HuH-7.5 (cell line): ENCODE data around the gene MADD.
A peak's percentile ranks its signal among the peaks of the same experiment; 100 is the strongest.

Experiments
- DNase-seq: peaks from one replicate; pipeline ENCODE4 v3.0.0; 2011; ENCODE audit warnings: low spot score

Gene MADD

DNA sequence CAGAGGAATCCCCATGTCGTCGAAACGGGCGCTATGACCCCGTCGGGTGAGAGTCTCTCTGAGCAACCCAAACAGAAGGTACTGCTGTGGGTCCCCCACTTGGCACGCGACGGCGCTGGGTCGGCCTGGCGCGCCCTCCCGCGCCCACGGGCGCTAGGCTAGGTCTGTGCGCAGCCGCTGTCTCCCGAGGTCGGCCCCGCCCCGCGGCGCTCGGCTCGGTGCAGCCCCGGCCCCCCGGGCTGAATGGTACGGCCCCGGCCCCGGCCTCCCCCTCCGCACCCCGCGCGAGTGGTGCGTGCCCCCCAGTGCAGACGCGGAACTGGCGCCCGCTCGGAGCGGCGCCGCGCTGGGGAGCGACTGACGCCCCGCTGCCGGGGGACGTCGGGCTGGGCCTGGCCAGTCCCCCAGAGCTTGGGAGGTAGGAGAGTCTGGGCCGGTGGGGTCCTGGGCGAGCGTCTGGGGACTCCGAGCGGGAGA is at the start of gene MADD:
TSS of gene MADD (plus strand) at position 305 of the 477 bp plus-strand sequence.
- DNase-seq, result peak; percentile 93

GRCh38 chr11:47220401-47220821 is 49.5 kb upstream of the MADD start:
- DNase-seq, result no peak

DNA sequence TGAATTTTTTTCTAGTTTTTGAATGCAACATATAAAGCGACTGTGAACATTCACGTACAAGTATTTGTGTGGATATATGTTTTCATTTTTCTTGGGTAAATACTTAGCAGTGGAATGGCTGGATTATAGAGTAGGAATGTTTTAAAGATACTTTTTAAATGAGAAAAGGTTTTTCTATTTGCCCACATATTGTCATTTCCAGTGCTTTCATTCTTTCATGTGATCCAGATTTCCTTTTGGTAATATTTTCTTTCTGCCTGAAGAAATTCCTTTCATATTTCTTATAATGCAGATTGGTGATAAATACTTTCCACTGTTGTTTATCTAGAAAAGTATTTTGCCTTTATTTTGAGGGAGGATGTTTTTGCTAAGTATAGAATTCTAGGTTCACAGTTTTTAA is 47.2 kb upstream of the MADD start:
- DNase-seq, result no peak

DNA sequence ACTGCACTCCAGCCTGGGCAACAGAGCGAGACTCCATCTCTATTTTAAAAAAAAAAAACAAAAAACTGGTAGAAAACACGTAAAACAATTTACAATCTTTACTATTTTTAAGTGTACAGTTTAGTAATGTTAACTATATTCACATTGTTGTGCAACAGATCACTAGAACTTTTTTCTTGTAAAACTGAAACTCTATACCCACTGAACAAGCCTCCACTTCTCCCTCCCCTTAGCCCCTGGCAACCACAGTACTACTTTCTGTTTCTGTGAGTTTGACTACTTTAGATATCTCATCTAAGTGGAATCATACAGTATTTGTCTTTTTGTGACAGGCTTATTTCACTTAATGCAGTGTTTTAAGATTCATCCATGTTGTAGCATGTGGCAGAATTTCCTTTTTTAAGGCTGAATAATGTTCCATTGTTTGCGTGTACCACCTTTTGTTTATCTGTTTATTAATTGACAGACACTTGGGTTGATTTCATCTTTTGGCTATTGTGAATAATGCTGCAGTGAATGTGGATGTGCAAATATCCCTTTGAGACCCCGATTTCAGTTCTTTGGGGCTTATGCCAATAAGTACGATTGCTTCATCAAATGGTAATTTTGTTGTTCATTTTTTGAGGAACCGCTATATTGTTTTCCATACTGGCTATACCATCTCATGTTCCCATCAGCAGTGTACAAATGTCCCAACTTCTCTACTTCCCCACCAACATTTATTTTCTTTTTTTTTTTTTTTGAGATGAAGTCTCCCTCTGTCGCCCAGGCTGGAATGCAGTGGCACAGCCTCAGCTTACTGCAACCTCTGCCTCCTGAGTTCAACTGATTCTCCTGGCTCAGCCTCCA is 44.2 kb upstream of the MADD start:
- DNase-seq, result no peak

- DNase-seq, result no peak
Observed at GRCh38 chr11:47229161-47229560, 40.8 kb upstream of the MADD start.

DNA sequence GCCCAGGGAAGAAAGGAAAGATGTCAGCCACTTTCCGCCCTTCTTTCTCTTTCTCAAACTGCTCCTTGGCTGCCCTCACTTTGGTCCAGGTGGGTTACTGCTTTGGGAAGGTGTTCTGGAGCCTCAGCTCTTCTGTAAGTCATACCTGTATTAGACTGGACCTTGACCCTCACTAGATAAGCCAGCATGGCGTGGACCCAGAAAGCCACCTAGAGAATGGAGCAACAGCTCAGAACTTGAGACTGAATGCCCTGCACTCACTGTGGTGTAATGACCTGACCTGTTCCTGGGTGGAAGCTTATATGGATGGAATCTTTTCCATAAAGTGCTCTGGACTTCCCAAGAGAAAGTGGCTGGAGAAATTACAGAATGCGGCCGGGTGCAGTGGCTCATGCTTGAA is 36.9 kb upstream of the MADD start:
- no peak for DNase-seq

GRCh38 chr11:47233989-47234668 is 35.8 kb upstream of the MADD start:
- no peak for DNase-seq

DNA sequence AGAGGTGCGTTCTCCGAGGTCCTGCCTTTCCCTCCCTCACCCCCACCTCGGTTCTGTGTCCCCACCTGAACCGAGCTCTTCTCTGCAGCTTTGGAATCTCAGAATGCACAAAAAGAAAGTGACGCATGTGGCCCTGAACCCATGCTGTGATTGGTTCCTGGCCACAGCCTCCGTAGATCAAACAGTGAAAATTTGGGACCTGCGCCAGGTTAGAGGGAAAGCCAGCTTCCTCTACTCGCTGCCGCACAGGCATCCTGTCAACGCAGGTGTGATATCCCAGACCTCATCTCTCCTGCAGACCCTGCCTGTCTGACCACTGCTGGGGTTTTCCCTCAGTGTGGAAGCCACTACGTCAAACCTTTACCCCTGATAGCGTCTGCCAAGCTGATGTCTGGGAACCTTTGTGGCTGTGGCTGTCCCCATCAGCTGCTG is 35.2 kb upstream of the MADD start:
- DNase-seq, result no peak

GRCh38 chr11:47235163-47235562 is 34.8 kb upstream of the MADD start:
- DNase-seq, result no peak

- no peak for DNase-seq
Observed at GRCh38 chr11:47236482-47236881, 33.5 kb upstream of the MADD start.

DNA sequence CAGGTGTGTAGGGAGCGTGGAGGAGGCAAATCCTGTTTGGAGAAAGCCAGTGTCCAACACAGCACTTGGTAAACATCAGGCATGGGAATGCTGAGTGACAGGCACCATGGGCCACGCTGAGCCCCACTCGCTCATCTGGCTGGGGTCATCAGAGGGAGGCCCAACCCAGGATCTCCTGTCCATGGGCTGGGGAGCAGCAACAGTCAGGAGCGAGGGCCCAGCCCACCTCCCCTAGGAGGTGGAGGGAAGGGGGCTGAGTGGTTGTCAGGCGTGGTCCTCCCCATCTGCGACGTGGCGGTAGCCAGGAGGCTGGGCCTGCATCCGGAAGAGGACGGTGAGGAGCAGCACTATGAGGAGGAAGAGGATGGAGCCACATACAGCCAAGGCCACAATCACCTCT is 30.1 kb upstream of the MADD start:
- DNase-seq, result no peak

DNA sequence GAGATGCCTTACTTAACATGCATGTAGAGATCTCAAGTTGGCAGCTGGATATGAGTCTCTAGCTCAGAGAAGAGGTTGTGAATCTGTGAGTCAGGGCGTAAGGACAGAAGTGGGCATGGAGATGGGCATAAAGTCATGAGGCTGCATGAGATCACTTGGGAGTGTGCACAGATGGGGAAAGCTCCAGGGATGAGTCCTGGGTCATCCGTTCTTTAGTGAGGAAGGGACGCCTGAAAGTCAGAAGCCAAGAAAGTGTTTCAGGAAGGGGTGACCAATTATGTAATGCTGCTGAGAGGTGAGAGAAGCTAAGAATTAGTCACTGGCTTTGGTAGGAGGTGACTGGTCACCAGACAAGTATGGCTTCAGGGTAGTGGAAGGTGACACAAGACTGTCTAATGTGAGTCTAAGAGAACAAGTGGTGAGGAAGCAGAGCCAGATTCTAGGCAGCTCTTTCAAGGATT is 28.1 kb upstream of the MADD start:
- no peak for DNase-seq

GRCh38 chr11:47242596-47243192 is 27.2 kb upstream of the MADD start:
- DNase-seq, result no peak

- DNase-seq, result no peak
Observed at GRCh38 chr11:47243454-47243853, 26.5 kb upstream of the MADD start.

DNA sequence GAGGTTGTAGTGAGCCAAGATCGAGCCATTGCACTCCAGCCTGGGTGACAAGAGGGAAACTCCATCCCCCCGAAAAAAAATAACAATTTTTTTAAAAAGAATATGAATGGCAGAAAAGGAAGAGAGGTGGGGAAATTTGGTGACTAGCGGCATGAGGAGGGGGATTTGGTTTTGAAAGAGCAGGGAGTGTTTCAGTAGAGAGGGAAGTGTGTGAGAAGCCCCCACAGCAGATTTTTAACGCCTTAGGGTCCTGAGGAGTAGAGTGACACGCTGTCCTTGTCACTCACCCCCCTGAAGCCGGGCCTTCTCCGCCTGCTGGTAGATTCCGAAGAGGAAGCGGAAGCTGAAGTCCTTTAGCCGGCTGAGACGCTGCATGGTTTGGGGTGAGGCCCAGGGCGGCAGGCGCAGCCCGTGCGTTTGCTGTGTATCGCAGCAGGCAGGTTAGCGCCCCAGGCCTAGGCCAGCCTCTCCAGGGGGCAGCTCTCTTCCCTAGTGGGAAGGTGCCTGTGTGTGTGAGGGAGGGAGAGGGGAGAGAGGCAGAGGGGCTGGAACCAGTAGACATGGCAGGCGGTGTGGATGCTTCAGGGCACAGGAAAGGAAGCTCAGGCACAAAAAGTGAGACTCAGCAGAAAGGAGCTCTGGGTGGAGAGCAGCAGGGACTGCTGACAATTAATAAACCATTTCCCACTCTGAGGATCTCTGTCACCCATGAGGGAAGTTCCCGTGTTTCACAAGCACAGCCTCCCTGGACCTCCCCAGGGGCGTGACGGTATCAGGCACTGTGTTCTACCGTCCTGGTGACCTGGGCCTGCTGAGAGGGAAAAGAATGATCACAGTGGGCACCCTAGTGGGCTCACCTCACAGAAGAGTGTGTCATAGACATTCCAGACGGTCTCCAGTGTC is 25.2 kb upstream of the MADD start:
- no peak for DNase-seq

DNA sequence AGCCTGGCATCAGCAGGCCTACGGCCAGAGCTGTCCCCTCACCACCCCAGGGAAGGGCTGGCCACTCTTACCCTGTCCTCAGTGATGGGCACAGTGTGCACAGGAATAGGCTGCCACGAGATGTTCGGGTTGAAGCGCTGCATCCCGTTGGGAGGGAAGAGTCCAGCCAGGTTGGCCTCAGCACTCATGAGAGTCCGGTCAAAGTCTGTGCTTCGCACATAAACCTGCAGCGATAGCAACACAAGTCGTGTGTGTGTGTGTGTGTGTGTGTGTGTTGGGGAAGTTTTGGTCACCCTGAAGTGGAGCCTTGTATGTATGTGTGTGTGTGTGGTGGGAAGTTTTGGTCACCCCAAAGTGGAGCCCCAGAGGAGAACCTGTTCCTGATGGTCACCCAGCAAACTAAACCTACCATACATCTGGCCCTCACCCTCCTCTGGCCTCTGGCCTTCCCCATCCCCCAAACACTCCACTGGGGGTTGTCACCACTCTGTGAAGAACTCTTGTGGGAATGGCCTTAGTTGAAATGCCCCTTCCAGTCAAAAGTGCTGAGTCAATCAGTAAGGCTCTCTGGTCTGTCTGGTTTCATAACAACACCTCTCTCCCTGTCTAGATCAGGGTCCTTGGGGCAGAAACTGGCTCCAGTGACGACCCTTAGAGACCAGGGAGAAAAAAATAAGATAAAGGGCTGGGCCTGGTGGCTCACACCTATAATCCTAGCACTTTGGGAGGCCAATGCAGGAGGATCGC is 24.1 kb upstream of the MADD start:
- DNase-seq, result no peak

GRCh38 chr11:47247502-47247901 is 22.4 kb upstream of the MADD start:
- no peak for DNase-seq

- no peak for DNase-seq
Observed at GRCh38 chr11:47248304-47248663, 21.6 kb upstream of the MADD start.

DNA sequence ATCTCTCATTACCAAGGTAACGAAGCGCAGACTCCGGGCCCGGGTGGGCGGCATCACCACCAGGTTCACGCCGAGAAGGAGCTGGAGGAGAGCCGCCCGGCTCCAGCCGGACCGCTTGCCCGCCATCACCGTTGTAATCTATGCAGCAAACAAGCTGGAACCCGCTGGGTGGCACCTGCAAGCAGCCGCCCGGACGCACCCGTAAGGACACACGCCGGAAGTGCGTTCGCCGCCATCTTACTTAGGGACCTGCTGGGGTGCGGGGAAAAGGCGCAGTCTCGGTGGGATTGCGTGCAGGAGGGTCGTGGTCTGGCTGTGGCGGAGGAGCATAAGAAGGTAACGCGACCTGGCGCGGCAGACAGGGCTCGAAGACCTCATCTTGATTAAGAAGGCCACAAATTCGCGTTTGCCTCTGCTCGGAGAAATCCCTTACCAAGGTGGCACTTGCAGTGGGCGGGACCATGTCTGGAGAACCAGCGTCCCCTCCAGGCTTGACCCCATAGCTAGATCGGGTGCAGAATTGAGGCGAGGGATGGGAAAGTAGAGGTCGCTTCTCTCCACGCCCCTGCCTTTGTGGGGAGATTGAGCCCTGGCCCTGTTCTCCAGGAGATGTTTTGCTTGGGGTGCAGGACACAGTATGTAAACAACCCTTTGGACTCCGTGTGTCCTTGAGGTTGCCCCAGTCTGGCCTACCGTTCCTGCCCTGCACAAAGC is 21.1 kb upstream of the MADD start, which contains the start of gene ACP2:
TSS of gene ACP2 (minus strand) at position 151 of the 714 bp plus-strand sequence. CDS start at position 126, 25 bp downstream.
- peak; percentile 61 for DNase-seq

DNA sequence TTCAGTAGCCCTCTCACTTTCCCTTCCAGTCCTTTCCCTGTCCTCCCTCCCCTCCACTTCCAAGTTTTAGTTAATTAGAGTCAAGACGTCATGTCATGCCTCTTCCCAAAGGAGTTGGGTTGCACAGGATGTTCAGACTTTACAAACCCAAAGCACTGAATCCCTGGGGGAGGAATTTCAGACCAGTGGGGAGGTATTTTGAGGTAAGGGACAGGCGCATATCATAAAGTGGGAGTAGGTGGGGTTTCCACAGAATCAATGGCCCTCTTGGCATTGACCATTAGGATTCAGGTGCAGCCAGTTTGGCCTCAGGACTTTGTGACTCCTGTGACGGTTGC is 20.6 kb upstream of the MADD start:
- DNase-seq, result no peak
